Neural progenitor cell (in vitro differentiated cells): ENCODE data around the gene TDRD9. TPM values are rescaled to one million over a fixed set of nuclear protein-coding genes. Genes with fewer than 3 reads are reported as not detected.
"Not testable (repeated sequence)": the region's sequence is repeated elsewhere in the genome, so short reads cannot be mapped to it uniquely, and the experiment has no call there.

Source experiments
- DNase-seq: peaks from one replicate; pipeline ENCODE4 v3.0.0-alpha.2; 2016; ENCODE audit warnings: low spot score
- H2AFZ ChIP-seq: fragments of 200-600 bp; sonication (generic); replicated peaks from 2 replicates; pipeline ENCODE4 v1.6.1; 2016; ENCODE audit warnings: antibody characterized with exemption
- H3F3A ChIP-seq: fragments of 200-600 bp; sonication (generic); 2 replicates; pipeline ENCODE4 v1.6.1; 2016; ENCODE audit warnings: antibody characterized with exemption, low read depth
- H3K27ac ChIP-seq: fragments of 200-600 bp; sonication (generic); 2 replicates; pipeline ENCODE4 v1.5.1; 2016; ENCODE audit warnings: mild to moderate bottlenecking
- H3K27me3 ChIP-seq: fragments of 200-600 bp; sonication (generic); 2 replicates; pipeline ENCODE4 v1.6.1; 2016; ENCODE audit warnings: mild to moderate bottlenecking, moderate library complexity
- H3K36me3 ChIP-seq: fragments of 200-600 bp; sonication (generic); 2 replicates; pipeline ENCODE4 v1.5.1; 2016
- H3K4me1 ChIP-seq: fragments of 200-600 bp; sonication (generic); 2 replicates; pipeline ENCODE4 v1.6.1; 2016; ENCODE audit warnings: mixed run types
- H3K4me2 ChIP-seq: fragments of 200-600 bp; sonication (generic); 2 replicates; pipeline ENCODE4 v1.6.1; 2016
- H3K4me3 ChIP-seq: fragments of 200-600 bp; sonication (generic); 2 replicates; pipeline ENCODE4 v1.5.1; 2016
- H3K79me2 ChIP-seq: fragments of 200-600 bp; sonication (generic); 2 replicates; pipeline ENCODE4 v1.6.1; 2016; ENCODE audit warnings: low read depth
- H3K9ac ChIP-seq: fragments of 200-600 bp; sonication (generic); 2 replicates; pipeline ENCODE4 v1.6.1; 2016
- H3K9me3 ChIP-seq: fragments of 200-600 bp; sonication (generic); 2 replicates; pipeline ENCODE4 v1.5.1; 2016; ENCODE audit warnings: low read depth
- H4K20me1 ChIP-seq: fragments of 200-600 bp; sonication (generic); 2 replicates; pipeline ENCODE4 v1.6.1; 2016; ENCODE audit warnings: low read depth
- H3K27ac Mint-ChIP-seq: 3 replicates; pipeline ENCODE4 v1.8.0; 2021; ENCODE audit warnings: mixed read lengths
- H3K27me3 Mint-ChIP-seq: 2 replicates; pipeline ENCODE4 v1.8.0; 2022; ENCODE audit warnings: low read depth, mild to moderate bottlenecking, inconsistent platforms, moderate library complexity, mixed read lengths; ENCODE audit not compliant: insufficient read depth
- H3K36me3 Mint-ChIP-seq: 3 replicates; pipeline ENCODE4 v1.8.0; 2021; ENCODE audit warnings: mixed read lengths
- H3K4me1 Mint-ChIP-seq: 3 replicates; pipeline ENCODE4 v1.8.0; 2021; ENCODE audit warnings: mixed read lengths
- H3K4me3 Mint-ChIP-seq: 3 replicates; pipeline ENCODE4 v1.8.0; 2021; ENCODE audit warnings: mild to moderate bottlenecking, moderate library complexity, mixed read lengths
- H3K9me3 Mint-ChIP-seq: 3 replicates; pipeline ENCODE4 v1.8.0; 2020; ENCODE audit warnings: mixed read lengths
- EZH2 ChIP-seq: fragments of 200-600 bp; sonication (generic); IDR thresholded peaks from 2 replicates; pipeline ENCODE4 v1.6.1; 2017; ENCODE audit warnings: antibody characterized with exemption, mild to moderate bottlenecking, moderate library complexity
- EZH2phosphoT487 ChIP-seq: fragments of 200-600 bp; sonication (generic); IDR thresholded peaks from 2 replicates; pipeline ENCODE4 v1.6.1; 2017; ENCODE audit warnings: antibody characterized with exemption
- total RNA-seq: library from RNA; depleted of rRNA; stranded (reverse); fragments of >200 nt; gene quantifications from 2 replicates; pipeline ENCODE4 v1.2.3, GENCODE V29; 2015; ENCODE audit warnings: low replicate concordance
- TF ChIP-seq, protein P1 (sequence below): fragments of 200-600 bp; sonication (generic); IDR thresholded peaks from 2 replicates; pipeline ENCODE4 v1.5.1; 2017; ENCODE audit warnings: antibody characterized with exemption, mild to moderate bottlenecking

The TDRD9 gene
- total RNA-seq, 1 donor from 2014 or later: not detected

GRCh38 chr14:103980623-103981238, 52.5 kb downstream of the TDRD9 start:
- not testable (repeated sequence) for H3K27ac Mint-ChIP-seq, H3K27me3 ChIP-seq, H3K79me2 ChIP-seq, H3F3A ChIP-seq, H3K36me3 Mint-ChIP-seq, H3K27ac ChIP-seq, H3K4me1 ChIP-seq, H4K20me1 ChIP-seq, H3K4me2 ChIP-seq, H3K4me1 Mint-ChIP-seq, H3K9ac ChIP-seq, H3K36me3 ChIP-seq, H3K4me3 ChIP-seq, H3K4me3 Mint-ChIP-seq, H2AFZ ChIP-seq, H3K27me3 Mint-ChIP-seq, H3K9me3 ChIP-seq
- peak; percentile 36 for DNase-seq
- peaks cover 25% of the 10 kb centered on the region for H3K9me3 Mint-ChIP-seq
- TF ChIP-seq, protein P1, sequence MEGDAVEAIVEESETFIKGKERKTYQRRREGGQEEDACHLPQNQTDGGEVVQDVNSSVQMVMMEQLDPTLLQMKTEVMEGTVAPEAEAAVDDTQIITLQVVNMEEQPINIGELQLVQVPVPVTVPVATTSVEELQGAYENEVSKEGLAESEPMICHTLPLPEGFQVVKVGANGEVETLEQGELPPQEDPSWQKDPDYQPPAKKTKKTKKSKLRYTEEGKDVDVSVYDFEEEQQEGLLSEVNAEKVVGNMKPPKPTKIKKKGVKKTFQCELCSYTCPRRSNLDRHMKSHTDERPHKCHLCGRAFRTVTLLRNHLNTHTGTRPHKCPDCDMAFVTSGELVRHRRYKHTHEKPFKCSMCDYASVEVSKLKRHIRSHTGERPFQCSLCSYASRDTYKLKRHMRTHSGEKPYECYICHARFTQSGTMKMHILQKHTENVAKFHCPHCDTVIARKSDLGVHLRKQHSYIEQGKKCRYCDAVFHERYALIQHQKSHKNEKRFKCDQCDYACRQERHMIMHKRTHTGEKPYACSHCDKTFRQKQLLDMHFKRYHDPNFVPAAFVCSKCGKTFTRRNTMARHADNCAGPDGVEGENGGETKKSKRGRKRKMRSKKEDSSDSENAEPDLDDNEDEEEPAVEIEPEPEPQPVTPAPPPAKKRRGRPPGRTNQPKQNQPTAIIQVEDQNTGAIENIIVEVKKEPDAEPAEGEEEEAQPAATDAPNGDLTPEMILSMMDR: peak; percentile 65

DNA sequence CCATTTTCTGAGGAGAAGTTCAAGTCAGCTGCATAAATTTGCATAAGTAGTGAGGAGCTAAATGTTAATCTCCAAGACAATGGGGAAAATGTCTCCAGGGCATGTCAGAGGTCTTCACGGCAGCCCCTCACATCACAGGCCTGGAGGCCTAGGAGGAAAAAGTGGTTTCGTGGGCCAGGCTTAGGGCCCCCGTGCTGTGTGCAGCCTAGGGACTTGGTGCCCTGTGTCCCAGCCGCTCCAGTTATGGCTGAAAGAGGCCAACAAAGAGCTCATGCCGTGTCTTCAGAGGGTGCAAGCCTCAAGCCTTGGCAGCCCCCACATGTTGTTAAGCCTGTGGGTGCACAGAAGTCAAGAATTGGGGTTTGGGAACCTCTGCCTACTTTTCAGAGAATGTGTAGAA, 55.9 kb downstream of the TDRD9 start:
- no peaks in the 10 kb centered on the region for H3K79me2 ChIP-seq
- no peak for DNase-seq
- no peaks in the 10 kb centered on the region for H3K4me1 ChIP-seq
- TF ChIP-seq, protein P1: no peak
- no peak for TF ChIP-seq EZH2
- no peak for TF ChIP-seq EZH2phosphoT487
- Mint-ChIP-seq H3K9me3 (peaks cover 33% of the 10 kb centered on the region), H3K27me3 (peaks cover 8% of the 10 kb centered on the region), H3K4me3 (no peak overlapping the region), H3K36me3 (no peaks in the 10 kb centered on the region), H3K4me1 (no peaks in the 10 kb centered on the region), H3K27ac (no peak overlapping the region)
- H4K20me1 ChIP-seq: no peaks in the 10 kb centered on the region
- H3K9ac ChIP-seq: no peak overlapping the region
- no peak overlapping the region for H3K27ac ChIP-seq
- no peak overlapping the region for H2AFZ ChIP-seq
- no peak overlapping the region for H3K4me2 ChIP-seq
- H3K36me3 ChIP-seq: no peaks in the 10 kb centered on the region
- no peaks in the 10 kb centered on the region for H3F3A ChIP-seq
- H3K4me3 ChIP-seq: no peak overlapping the region
- H3K9me3 ChIP-seq: peaks cover 4% of the 10 kb centered on the region
- no peaks in the 10 kb centered on the region for H3K27me3 ChIP-seq

- DNase-seq: no peak
- H3K36me3 Mint-ChIP-seq: no peaks in the 10 kb centered on the region
- Histone ChIP-seq H4K20me1 (no peaks in the 10 kb centered on the region), H3K36me3 (no peaks in the 10 kb centered on the region), H3K9ac (no peak overlapping the region), H3K4me2 (no peak overlapping the region), H3K27ac (no peak overlapping the region), H3K4me3 (no peak overlapping the region), H3K79me2 (no peaks in the 10 kb centered on the region), H2AFZ (no peak overlapping the region), H3K27me3 (no peaks in the 10 kb centered on the region), H3K4me1 (no peaks in the 10 kb centered on the region), H3K9me3 (peaks cover 3% of the 10 kb centered on the region), H3F3A (no peaks in the 10 kb centered on the region)
- H3K27me3 Mint-ChIP-seq: peaks cover 6% of the 10 kb centered on the region
- no peak overlapping the region for H3K27ac Mint-ChIP-seq
- no peak overlapping the region for H3K4me3 Mint-ChIP-seq
- no peaks in the 10 kb centered on the region for H3K4me1 Mint-ChIP-seq
- no peak for TF ChIP-seq EZH2phosphoT487
- TF ChIP-seq EZH2: no peak
- TF ChIP-seq, protein P1: no peak
- peaks cover 30% of the 10 kb centered on the region for H3K9me3 Mint-ChIP-seq
These were observed 60.8 kb downstream of the TDRD9 start for GRCh38 chr14:103989034-103989433.
